Transverse colon (tissue), 4 donors: ENCODE results near the gene HHLA2.

ENCODE experiments used
- CTCF ChIP-seq, 5 experiments: fragments of 200-600 bp in 3 of 5; fragments of 450-650 bp in 2 of 5; sonication (generic) in 3 of 5; IDR thresholded peaks; 1 replicate in 2 of 5; 2 replicates in 3 of 5; pipeline ENCODE4 v1.5.1; 2016 to 2017; ENCODE audit warnings: antibody characterized with exemption in 5 of 5, inconsistent platforms in 3 of 5, mild to moderate bottlenecking in 2 of 5, moderate library complexity in 1 of 5
- EP300 ChIP-seq: sonication (generic); formaldehyde crosslinking; IDR thresholded peaks from one replicate; pipeline ENCODE4 v1.6.1; 2017; ENCODE audit warnings: antibody characterized with exemption, low read depth
- POLR2A ChIP-seq: fragments of 450-650 bp; IDR thresholded peaks from one replicate; pipeline ENCODE4 v1.6.1; 2016; ENCODE audit warnings: antibody characterized with exemption, mild to moderate bottlenecking, moderate library complexity
- POLR2AphosphoS5 ChIP-seq, 3 donors: sonication (generic); formaldehyde crosslinking; IDR thresholded peaks; one replicate each; pipeline ENCODE4 v1.6.1; 2016; ENCODE audit warnings: antibody characterized with exemption in 3 of 3

GRCh38 chr3:108346301-108347227 lies 50.2 kb downstream of the HHLA2 start:
- no peak for TF ChIP-seq CTCF (IDR thresholded peaks at IDR 0.05)
- no peak for TF ChIP-seq EP300
- TF ChIP-seq POLR2AphosphoS5 (IDR thresholded peaks at IDR 0.05) = no peak
- TF ChIP-seq POLR2A = no peak
